OCI-M2 (cell line): Measurements from ENCODE around the gene USP34.
"Not testable (repeated sequence)": the region's sequence is repeated elsewhere in the genome, so short reads cannot be mapped to it uniquely, and the experiment has no call there.

ENCODE experiments used
- DNase-seq: peaks from one replicate; lab custom pipeline; 2025; ENCODE audit not compliant: unreplicated experiment; lab: John Stamatoyannopoulos, UW

The USP34 gene, protein sequence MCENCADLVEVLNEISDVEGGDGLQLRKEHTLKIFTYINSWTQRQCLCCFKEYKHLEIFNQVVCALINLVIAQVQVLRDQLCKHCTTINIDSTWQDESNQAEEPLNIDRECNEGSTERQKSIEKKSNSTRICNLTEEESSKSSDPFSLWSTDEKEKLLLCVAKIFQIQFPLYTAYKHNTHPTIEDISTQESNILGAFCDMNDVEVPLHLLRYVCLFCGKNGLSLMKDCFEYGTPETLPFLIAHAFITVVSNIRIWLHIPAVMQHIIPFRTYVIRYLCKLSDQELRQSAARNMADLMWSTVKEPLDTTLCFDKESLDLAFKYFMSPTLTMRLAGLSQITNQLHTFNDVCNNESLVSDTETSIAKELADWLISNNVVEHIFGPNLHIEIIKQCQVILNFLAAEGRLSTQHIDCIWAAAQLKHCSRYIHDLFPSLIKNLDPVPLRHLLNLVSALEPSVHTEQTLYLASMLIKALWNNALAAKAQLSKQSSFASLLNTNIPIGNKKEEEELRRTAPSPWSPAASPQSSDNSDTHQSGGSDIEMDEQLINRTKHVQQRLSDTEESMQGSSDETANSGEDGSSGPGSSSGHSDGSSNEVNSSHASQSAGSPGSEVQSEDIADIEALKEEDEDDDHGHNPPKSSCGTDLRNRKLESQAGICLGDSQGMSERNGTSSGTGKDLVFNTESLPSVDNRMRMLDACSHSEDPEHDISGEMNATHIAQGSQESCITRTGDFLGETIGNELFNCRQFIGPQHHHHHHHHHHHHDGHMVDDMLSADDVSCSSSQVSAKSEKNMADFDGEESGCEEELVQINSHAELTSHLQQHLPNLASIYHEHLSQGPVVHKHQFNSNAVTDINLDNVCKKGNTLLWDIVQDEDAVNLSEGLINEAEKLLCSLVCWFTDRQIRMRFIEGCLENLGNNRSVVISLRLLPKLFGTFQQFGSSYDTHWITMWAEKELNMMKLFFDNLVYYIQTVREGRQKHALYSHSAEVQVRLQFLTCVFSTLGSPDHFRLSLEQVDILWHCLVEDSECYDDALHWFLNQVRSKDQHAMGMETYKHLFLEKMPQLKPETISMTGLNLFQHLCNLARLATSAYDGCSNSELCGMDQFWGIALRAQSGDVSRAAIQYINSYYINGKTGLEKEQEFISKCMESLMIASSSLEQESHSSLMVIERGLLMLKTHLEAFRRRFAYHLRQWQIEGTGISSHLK (N-terminal part only)

GRCh38 chr2:61470965-61471904 is at the start of gene USP34:
Gene USP34 (minus strand): TSS chr2:61471087. CDS start chr2:61470692, 395 bp downstream.
- no peak for DNase-seq

DNA sequence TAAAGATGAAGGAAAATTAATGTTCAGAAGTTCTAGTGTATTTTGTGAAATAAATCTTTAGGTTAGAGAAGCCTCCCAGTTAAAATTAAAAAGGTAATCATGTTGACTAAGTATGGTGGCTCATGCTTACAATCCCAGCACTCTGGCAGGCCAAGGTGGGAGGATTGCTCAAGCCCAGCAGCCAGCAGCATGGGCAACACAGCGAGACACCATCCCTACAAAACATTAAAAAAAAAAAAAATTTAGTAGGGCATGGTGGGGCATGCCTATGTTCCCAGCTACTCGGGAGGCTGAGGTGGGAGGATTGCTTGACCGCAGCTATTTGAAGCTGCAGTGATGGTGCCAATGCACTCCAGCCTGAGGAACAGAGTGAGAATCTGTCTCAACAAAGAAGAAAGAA is 49.4 kb upstream of the USP34 start:
- no peak for DNase-seq

- DNase-seq: no peak
Measured at GRCh38 chr2:61512768-61513398, 42.0 kb upstream of the USP34 start.

GRCh38 chr2:61510674-61511671 is 40.1 kb upstream of the USP34 start:
- DNase-seq: no peak

DNA sequence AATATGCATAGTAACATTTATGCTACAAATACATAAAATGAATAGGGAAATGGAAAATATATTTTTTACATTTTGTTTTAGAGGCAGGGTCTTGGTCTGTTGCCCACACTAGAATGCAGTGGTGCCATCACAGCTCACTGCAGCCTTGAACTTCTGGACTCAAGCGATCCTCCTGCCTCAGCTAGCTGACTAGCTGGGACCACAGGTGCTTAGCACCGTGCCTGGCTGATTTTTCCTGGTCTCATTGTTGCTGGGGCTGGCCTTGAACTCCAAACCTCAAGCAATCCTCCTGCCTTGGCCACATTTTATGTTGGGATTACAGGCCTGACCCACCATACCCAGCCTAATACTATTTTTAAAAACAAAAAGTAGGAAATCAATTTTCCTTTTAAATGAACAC is 34.1 kb upstream of the USP34 start:
- DNase-seq: no peak

DNA sequence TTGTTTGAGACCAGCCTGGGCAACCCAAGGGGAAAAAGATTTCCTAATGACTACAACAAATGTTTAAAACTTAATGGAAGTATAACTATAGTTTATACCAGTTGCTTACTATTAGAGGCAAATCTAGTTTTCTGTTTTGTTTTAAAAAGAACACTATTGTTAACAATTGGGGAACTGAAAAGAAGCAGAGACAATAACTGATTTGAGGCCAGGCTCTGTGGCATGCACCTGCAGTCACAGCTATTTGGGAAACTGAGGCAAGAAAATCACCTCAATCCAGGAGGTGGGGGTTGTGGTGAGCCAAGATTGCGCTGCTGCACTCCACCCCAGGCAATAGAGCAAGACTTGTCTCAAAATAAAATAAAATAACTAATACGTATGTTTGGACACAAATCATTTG is 28.2 kb upstream of the USP34 start:
- DNase-seq: no peak

DNA sequence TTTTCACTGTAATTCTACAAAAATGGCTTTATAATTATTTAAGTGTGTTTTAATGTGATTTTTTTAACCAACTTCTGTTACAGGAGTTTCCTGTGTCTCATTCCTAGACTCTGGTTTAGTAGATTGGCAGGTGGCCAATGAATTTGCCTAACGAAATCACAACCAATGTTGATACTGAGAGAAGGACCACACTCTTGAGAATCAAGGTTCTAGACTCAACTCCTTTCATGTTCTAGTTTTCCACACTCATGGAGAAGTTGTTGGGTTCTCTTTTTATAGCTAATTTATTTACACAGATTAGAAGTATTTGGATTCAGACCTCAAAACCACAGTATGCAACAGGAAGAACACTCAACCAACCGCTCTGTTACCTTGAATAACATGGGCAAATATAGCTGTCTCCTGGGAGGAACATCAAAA is 22.6 kb upstream of the USP34 start:
- no peak for DNase-seq

DNA sequence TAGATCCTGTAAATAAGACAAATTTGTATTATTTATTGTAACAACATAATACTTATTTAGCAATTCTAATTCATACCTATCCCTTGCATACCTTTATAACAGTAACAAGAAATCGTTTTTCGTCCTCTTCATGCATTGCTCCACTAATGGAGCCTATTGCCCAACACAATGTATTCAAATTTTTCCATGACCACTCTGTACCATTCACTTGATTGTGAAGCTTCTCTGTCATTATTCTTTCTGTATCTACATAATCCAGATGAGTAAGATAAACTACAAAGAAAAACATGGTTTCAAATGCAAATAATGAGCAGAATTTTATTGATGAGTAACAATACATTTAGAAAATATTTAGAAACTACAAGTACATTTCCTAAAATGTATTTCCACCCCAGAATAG is 21.6 kb upstream of the USP34 start:
- no peak for DNase-seq

DNA sequence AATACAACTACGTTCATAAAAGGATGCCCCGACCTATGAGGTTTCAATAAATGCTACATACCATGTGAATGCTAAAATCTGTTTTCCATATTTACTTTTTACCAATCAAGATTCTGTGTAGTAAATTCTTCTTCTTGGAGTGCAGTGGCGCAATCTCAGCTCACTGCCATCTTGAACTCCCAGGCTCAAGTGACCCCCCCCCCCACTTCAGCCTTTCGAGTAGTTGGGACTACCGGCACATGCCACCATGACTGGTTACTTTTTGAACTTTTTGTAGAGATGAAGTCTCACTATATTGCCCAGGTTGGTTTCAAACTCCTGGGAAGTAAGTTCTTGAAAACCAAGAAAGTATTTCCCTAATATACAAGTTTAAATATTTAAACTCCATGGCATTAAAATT is 14.4 kb upstream of the USP34 start:
- DNase-seq: no peak

- DNase-seq: no peak
Measured at GRCh38 chr2:61478086-61478485, 7.2 kb upstream of the USP34 start.

DNA sequence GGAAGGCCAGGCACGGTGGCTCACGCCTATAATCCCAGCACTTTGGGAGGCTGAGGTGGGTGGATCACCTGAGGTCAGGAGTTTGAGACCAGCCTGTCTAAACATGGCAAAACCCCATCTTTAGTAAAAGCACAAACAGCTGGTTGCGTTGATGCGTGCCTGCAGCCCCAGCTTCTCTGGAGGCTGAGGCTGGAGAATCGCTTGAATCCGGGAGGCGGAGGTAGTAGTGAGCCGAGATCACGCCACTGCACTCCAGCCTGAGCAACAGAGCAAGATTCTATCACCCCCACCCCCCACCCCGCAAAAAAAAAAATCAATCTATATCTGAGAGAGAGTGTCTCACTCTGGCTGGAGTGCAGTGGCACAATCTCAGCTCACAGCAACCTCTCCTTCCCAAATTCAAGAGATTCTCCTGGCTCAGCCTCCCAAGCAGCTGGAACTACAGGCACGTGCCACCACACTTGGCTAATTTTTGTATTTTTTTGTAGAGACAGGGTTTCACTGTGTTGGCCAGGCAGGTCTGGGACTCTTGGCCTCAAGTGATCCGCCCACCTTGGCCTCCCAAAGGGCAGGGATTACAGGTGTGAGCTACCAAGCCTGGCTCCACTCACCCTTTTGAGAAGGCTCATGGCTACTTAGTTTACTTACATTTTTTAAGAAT is 6.2 kb upstream of the USP34 start:
- DNase-seq: not testable (repeated sequence)

DNA sequence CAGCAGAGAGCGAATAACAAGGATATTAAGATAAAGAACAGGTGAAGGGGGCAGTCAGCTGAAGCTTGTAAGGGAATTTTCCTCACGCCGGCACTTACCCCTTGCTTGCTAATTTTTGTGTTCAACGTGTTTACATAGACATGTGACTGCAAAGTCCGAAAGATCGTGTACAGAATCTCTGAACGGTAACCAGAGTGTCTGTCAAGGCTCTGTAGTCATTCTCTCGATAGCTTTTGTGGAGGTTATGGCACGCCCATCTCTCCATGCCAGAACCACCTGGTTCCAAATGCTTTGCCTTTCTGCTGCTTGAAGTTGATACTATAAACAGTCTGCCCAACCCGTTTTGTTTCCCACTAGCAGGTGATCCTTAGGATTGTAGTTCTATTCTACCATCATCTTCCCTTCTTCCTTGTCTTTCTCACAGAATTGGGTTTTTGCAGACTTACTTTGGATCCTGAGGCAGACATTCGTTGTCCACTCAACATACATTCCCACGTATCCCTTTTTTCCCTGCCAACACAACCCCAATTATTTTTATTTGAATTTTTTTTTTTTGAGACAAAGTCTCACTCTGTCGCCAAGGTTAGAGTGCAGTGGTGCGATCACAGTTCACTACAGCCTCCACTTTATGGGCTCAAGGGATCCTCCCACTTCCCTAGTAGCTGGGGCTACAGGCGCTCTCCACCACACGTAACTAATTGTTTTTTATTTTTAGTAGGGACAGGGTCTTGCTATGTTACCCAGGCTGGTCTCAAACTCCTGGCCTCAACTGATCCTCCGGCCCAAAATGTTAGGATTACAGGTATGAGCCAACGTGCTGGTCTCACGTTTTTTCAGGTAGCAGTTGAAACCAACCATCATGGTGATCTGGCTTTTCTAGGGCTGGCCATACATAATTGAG is 1.3 kb upstream of the USP34 start:
- no peak for DNase-seq

- no peak for DNase-seq
Measured at GRCh38 chr2:61470122-61470951, 550 bp downstream of the USP34 start.

- no peak for DNase-seq
Measured at GRCh38 chr2:61469424-61470121, 1.3 kb downstream of the USP34 start.

GRCh38 chr2:61468231-61468630 is 2.7 kb downstream of the USP34 start:
- DNase-seq: not testable (repeated sequence)

DNA sequence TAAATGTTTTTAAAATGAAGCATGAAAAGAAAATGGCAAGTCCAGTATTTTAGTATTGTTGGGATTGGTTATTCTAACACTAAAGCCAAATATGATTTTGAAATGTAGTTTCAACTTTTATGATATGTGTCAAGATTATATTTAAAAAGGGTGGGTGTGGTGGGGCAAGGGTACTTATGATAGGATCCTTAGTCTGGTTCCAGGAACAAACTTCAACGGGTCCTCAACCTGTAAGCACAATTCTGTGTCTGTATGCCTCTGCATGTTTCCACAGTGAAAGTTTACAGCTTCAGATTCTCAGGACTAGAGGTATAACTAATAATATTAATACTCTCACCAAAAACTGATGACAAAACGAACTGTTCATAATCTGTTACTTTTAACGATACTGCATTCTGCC is 5.8 kb downstream of the USP34 start:
- no peak for DNase-seq
